Head of caudate nucleus (tissue), 42 donors: Measurements from ENCODE around the gene HES2.
"Not testable (repeated sequence)": the region's sequence is repeated elsewhere in the genome, so short reads cannot be mapped to it uniquely, and the experiment has no call there.

Source experiments
- DNase-seq, 42 donors: peaks; one replicate each; pipeline versions ENCODE4 v3.0.0 to v3.0.0-alpha.2; 2020 to 2021; ENCODE audit warnings: mixed read lengths in 7 of 42
- intact Hi-C: fragments of 100-400 bp; cut with DNase I; formaldehyde crosslinking; loops from one replicate; pipeline ENCODE4 v1.15.0; 2022

Gene HES2

GRCh38 chr1:6455752-6456520, 36.2 kb upstream of the HES2 start:
- intact Hi-C loops, DNase-seq: not testable (repeated sequence)

- intact Hi-C loops = no loop called here
- DNase-seq = peak in 1 of 42 donors; percentile 22
These were observed 35.4 kb upstream of the HES2 start for GRCh38 chr1:6454856-6455751.

- intact Hi-C loops, DNase-seq: not testable (repeated sequence)
These were observed 34.5 kb upstream of the HES2 start for GRCh38 chr1:6453895-6454855.

- DNase-seq = no peak
- intact Hi-C loops = no loop called here
These were observed 31.2 kb upstream of the HES2 start for GRCh38 chr1:6450943-6451373.

- DNase-seq, intact Hi-C loops: not testable (repeated sequence)
These were observed 30.8 kb upstream of the HES2 start for GRCh38 chr1:6450486-6450885.

- intact Hi-C loops = no loop called here
- DNase-seq = no peak
These were observed 30.3 kb upstream of the HES2 start for GRCh38 chr1:6450005-6450450.

- intact Hi-C loops = no loop called here
- peak in 23 of 42 donors; percentile 14 to 56 (median 27) for DNase-seq
These were observed 29.3 kb upstream of the HES2 start for GRCh38 chr1:6448749-6449631.

- intact Hi-C loops = no loop called here
- no peak for DNase-seq
These were observed 28.4 kb upstream of the HES2 start for GRCh38 chr1:6447818-6448748.

GRCh38 chr1:6447016-6447817, 27.5 kb upstream of the HES2 start:
- intact Hi-C loops = no loop called here
- DNase-seq = peak in 1 of 42 donors; percentile 10

- DNase-seq = no peak
- intact Hi-C loops = no loop called here
These were observed 26.9 kb upstream of the HES2 start for GRCh38 chr1:6446665-6447015.

- DNase-seq, intact Hi-C loops: not testable (repeated sequence)
These were observed 26.2 kb upstream of the HES2 start for GRCh38 chr1:6445929-6446328.

- intact Hi-C loops = no loop called here
- peak in 15 of 42 donors; percentile 11 to 59 (median 27) for DNase-seq
These were observed 25.5 kb upstream of the HES2 start for GRCh38 chr1:6445062-6445763.

- intact Hi-C loops = no loop called here
- DNase-seq = no peak
These were observed 24.7 kb upstream of the HES2 start for GRCh38 chr1:6444377-6444776.

GRCh38 chr1:6443339-6444115, 23.8 kb upstream of the HES2 start:
- DNase-seq = no peak
- intact Hi-C loops = no loop called here

GRCh38 chr1:6441586-6441985, 21.9 kb upstream of the HES2 start:
- intact Hi-C loops = no loop called here
- no peak for DNase-seq
